ENCODE measurements around the gene OR2F2. TPM values are rescaled to one million over a fixed set of nuclear protein-coding genes. Genes with fewer than 3 reads are reported as not detected.

The OR2F2 gene
- total and polyA plus RNA-seq, 8 donors, result not detected

DNA sequence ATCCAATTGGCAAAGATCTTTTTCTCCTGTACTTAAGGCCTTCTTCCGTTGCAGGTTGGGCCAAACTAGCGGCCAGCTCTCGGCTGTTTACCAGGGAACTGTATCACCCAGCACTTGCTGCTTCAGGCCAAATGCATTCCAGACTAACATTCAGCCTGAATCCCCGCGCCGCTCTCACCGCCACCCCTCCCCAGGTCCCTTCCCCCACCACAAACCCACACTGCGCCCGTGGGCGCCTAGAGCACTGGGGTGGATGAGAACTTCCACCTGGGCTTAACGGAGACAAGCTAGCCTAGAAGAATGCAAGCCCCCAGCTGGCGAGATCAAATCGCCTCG is 33.7 kb upstream of the OR2F2 start:
- H3K36me3 ChIP-seq, result no peaks in the 10 kb centered on the region
- H3K4me1 ChIP-seq, result peaks cover 8 to 30% of the 10 kb centered on the region in 2 donors
- no peaks in the 10 kb centered on the region for H3K27me3 ChIP-seq
- no peaks in the 10 kb centered on the region for H3K9me3 ChIP-seq
- H3K27ac ChIP-seq, result peak overlapping the region; percentile 90 to 94
- intact Hi-C loops (cut with DNase I), result no loop called here
- peak overlapping the region; percentile 77 to 84 for H3K4me3 ChIP-seq
- DNase-seq (peak; percentile 40 to 81 (median 64)), ATAC-seq (peak; percentile 50)
- TF ChIP-seq, protein P1, sequence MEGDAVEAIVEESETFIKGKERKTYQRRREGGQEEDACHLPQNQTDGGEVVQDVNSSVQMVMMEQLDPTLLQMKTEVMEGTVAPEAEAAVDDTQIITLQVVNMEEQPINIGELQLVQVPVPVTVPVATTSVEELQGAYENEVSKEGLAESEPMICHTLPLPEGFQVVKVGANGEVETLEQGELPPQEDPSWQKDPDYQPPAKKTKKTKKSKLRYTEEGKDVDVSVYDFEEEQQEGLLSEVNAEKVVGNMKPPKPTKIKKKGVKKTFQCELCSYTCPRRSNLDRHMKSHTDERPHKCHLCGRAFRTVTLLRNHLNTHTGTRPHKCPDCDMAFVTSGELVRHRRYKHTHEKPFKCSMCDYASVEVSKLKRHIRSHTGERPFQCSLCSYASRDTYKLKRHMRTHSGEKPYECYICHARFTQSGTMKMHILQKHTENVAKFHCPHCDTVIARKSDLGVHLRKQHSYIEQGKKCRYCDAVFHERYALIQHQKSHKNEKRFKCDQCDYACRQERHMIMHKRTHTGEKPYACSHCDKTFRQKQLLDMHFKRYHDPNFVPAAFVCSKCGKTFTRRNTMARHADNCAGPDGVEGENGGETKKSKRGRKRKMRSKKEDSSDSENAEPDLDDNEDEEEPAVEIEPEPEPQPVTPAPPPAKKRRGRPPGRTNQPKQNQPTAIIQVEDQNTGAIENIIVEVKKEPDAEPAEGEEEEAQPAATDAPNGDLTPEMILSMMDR (IDR thresholded peaks at IDR 0.05), result no peak

DNA sequence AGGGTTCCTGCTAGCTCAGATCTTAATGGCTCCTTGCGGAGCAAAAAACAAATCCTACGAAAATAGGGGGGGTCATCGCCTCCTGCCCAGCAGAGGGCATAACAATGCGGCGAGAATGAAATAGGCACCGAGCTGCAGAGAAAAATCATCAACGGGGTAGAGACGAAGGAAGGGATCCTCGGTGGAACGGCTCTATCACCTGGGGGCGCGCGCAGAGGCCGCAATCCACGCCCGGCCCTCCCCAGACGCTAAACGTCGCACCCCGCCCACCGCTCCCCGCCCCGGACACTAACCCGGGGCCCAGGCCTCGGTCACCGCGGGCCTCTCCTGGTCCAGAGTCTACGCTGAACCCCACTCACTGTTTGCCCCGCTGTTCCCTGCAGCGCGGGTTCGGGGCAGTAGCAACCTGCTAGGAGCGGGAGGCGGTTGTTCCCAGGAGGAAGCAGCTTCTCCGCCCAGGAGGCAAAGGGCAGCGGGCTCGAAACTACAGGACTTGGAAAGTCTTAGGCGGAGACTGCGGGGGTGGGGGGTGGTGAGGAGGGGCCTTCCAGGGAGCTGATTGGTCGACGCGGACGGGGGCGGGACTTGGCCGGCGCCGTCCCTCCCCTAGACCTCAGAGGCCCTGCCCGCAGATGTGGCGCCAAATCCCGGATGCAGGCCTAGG is 33.2 kb upstream of the OR2F2 start, which contains the start of gene TCAF1:
TCAF1 (minus strand) TSS at position 509 of the 664 bp plus-strand sequence. CDS start 25,568 bp downstream, outside the sequence.
- H3K27ac ChIP-seq, result peak within 1 kb of the TSS; percentile 90 to 94
- intact Hi-C loops (cut with DNase I), result no loop called here
- ATAC-seq (peak; percentile 99), DNase-seq (peak; percentile 94 to 97 (median 96))
- no peaks in the 10 kb centered on the region for H3K27me3 ChIP-seq
- no peaks in the 10 kb centered on the region for H3K36me3 ChIP-seq
- no peaks in the 10 kb centered on the region for H3K9me3 ChIP-seq
- peaks cover 8 to 30% of the 10 kb centered on the region in 2 donors for H3K4me1 ChIP-seq
- TF ChIP-seq, protein P1 (IDR thresholded peaks at IDR 0.05), result no peak
- H3K4me3 ChIP-seq, result peak within 1 kb of the TSS; percentile 77 to 84

DNA sequence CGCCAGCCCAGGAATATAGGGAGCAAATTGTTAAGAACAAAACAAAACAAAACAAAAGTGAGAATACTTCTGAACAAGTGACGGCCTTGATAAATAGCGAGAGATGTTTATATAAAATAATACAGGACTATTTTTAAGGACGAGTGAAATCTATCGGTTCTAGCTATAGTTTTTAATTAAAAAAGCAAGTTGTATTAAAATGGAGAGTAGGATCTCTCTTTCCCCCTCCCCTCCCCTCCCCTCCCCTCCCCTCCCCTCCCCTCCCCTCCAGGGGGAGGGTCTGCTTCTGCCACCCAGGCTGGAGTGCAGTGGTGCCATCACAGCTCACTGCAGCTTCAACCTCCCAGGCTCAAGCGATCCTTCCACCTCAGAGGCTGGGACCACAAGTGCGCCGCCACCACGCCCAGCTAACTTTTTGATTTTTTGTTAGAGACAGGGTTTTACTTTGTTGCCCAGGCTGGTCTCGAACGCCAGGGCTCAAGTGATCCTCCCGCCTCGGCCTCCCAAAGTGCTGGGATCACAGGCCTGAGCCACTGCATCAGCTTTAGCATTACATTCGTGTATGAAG is 32.6 kb upstream of the OR2F2 start:
- intact Hi-C loops (cut with DNase I), result no loop called here
- ATAC-seq (no peak), DNase-seq (peak in 1 of 4 donors; percentile 36)
- Histone ChIP-seq H3K4me3 (peak overlapping the region in 1 of 2 donors; percentile 77), H3K36me3 (no peaks in the 10 kb centered on the region), H3K4me1 (peaks cover 8 to 30% of the 10 kb centered on the region in 2 donors), H3K27ac (peak overlapping the region; percentile 90 to 94), H3K27me3 (no peaks in the 10 kb centered on the region), H3K9me3 (no peaks in the 10 kb centered on the region)
- TF ChIP-seq, protein P1 (IDR thresholded peaks at IDR 0.05), result no peak

DNA sequence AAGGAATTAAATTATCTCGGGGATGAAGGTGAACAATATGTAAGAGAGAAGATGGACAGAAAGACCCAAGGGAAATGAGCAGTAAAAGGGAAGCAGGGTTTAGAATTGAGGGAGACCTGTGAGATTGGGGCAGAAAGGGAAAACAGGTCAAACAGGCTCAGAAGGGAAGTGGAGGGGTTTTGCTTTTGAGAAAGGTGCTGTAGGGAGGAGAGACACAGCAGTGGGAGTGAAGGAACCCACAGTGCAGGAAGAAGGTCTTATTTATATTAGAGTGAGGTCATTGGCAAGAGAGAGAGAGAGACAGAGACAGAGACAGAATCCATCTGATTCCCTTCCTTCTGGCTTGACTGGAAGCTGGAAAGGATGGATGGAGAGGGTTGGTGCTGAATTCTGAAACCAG is 29.5 kb upstream of the OR2F2 start:
- DNase-seq (peak in 1 of 4 donors; percentile 46), ATAC-seq (no peak)
- intact Hi-C loops (cut with DNase I), result no loop called here
- peaks cover 0 to 17% of the 10 kb centered on the region in 2 donors for H3K4me1 ChIP-seq
- no peaks in the 10 kb centered on the region for H3K9me3 ChIP-seq
- H3K4me3 ChIP-seq, result no peak overlapping the region
- no peaks in the 10 kb centered on the region for H3K27me3 ChIP-seq
- no peaks in the 10 kb centered on the region for H3K36me3 ChIP-seq
- TF ChIP-seq, protein P1 (IDR thresholded peaks at IDR 0.05), result no peak
- no peak overlapping the region for H3K27ac ChIP-seq

DNA sequence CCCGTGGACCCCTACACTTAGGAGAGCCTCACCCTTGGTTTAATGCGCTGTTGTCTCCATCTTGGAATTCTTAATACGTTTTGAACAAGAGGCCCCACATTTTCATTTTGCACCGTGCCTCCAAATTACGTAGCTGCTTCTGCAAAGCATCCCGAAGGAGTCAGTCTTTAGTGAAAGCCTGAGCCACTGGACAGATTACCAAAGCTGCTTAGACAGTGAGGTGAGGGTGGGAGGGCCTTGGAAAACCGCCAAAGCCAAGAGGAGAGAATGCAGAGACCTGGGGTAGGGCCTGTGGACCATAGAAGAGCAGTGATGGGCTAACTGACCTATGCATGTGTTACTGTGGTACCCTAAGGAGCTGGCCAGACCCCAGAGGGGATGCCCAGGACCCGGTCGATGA is 28.9 kb upstream of the OR2F2 start:
- Histone ChIP-seq H3K36me3 (no peaks in the 10 kb centered on the region), H3K27ac (no peak overlapping the region), H3K4me3 (no peak overlapping the region), H3K27me3 (no peaks in the 10 kb centered on the region), H3K4me1 (peaks cover 0 to 11% of the 10 kb centered on the region in 2 donors), H3K9me3 (no peaks in the 10 kb centered on the region)
- ATAC-seq (no peak), DNase-seq (peak in 1 of 4 donors; percentile 10)
- intact Hi-C loops (cut with DNase I), result no loop called here
- TF ChIP-seq, protein P1 (IDR thresholded peaks at IDR 0.05), result no peak

Measured in left lung (tissue), 10 donors.